Activated B cell treated with CpG ODN at 0.5 μM for 24 hours (primary cell): Measurements from ENCODE around the gene CEACAM3. TPM values are rescaled to one million over a fixed set of nuclear protein-coding genes. Genes with fewer than 3 reads are reported as not detected.

Experiments
- ATAC-seq: fragments of 200-7000 bp; cut with Tn5 transposase; one replicate; pipeline ENCODE4 v1.10.0; 2021; ENCODE audit warnings: low read depth, mild to moderate bottlenecking, moderate library complexity
- CTCF ChIA-PET: fragments of 350-600 bp; sonication (Branson Sonifier 250); formaldehyde crosslinking; loops from one replicate; lab custom pipeline; 2021; ENCODE audit warnings: antibody characterized with exemption; lab: Charles Lee
- POLR2A ChIA-PET: fragments of 350-600 bp; sonication (Branson Sonifier 250); formaldehyde crosslinking; loops from one replicate; lab custom pipeline; 2021; ENCODE audit warnings: antibody characterized with exemption; lab: Charles Lee
- DNase-seq: peaks from one replicate; pipeline ENCODE4 v3.0.0; 2022
- H3K27ac Mint-ChIP-seq: one replicate; pipeline ENCODE4 v1.8.0; 2020; ENCODE audit warnings: mixed read lengths
- H3K27me3 Mint-ChIP-seq: one replicate; pipeline ENCODE4 v1.8.0; 2021; ENCODE audit warnings: mixed read lengths
- H3K36me3 Mint-ChIP-seq: one replicate; pipeline ENCODE4 v1.8.0; 2021; ENCODE audit warnings: low read depth, mixed read lengths
- H3K4me1 Mint-ChIP-seq: one replicate; pipeline ENCODE4 v1.8.0; 2021; ENCODE audit warnings: mixed read lengths
- H3K4me3 Mint-ChIP-seq: one replicate; pipeline ENCODE4 v1.8.0; 2020; ENCODE audit warnings: mild to moderate bottlenecking, mixed read lengths
- H3K9me3 Mint-ChIP-seq: one replicate; pipeline ENCODE4 v1.8.0; 2020; ENCODE audit warnings: mixed read lengths
- intact Hi-C: fragments of 100-400 bp; cut with micrococcal nuclease; formaldehyde crosslinking; loops from one replicate; pipeline ENCODE4 v1.15.1; 2024
- total RNA-seq: library from RNA; stranded (reverse); gene quantifications from 2 replicates; pipeline ENCODE4 v1.2.3, GENCODE V29; 2022
- TF ChIP-seq, protein P1 (sequence below): fragments of 200-600 bp; IDR thresholded peaks from one replicate; pipeline ENCODE4 v1.8.0; 2022; ENCODE audit warnings: antibody characterized with exemption, mild to moderate bottlenecking

CEACAM3 gene
- total RNA-seq, 1 donor from 2014 or later: not detected

GRCh38 chr19:41807176-41807575, 10.8 kb downstream of the CEACAM3 start:
- intact Hi-C loops: no loop called here
- Mint-ChIP-seq H3K4me3 (no peak overlapping the region), H3K4me1 (peaks cover 42% of the 10 kb centered on the region), H3K27ac (no peak overlapping the region), H3K9me3 (no peaks in the 10 kb centered on the region), H3K36me3 (no peaks in the 10 kb centered on the region), H3K27me3 (no peaks in the 10 kb centered on the region)
- no peak for ATAC-seq
- DNase-seq: no peak
- POLR2A ChIA-PET: no interaction called here
- CTCF ChIA-PET: no interaction called here
- TF ChIP-seq, protein P1, sequence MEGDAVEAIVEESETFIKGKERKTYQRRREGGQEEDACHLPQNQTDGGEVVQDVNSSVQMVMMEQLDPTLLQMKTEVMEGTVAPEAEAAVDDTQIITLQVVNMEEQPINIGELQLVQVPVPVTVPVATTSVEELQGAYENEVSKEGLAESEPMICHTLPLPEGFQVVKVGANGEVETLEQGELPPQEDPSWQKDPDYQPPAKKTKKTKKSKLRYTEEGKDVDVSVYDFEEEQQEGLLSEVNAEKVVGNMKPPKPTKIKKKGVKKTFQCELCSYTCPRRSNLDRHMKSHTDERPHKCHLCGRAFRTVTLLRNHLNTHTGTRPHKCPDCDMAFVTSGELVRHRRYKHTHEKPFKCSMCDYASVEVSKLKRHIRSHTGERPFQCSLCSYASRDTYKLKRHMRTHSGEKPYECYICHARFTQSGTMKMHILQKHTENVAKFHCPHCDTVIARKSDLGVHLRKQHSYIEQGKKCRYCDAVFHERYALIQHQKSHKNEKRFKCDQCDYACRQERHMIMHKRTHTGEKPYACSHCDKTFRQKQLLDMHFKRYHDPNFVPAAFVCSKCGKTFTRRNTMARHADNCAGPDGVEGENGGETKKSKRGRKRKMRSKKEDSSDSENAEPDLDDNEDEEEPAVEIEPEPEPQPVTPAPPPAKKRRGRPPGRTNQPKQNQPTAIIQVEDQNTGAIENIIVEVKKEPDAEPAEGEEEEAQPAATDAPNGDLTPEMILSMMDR: no peak

- intact Hi-C loops: no loop called here
- Mint-ChIP-seq H3K27me3 (no peaks in the 10 kb centered on the region), H3K9me3 (no peaks in the 10 kb centered on the region), H3K36me3 (no peaks in the 10 kb centered on the region), H3K4me3 (no peak overlapping the region), H3K4me1 (peaks cover 27% of the 10 kb centered on the region), H3K27ac (no peak overlapping the region)
- ChIA-PET POLR2A (no interaction called here), CTCF (no interaction called here)
- TF ChIP-seq, protein P1: no peak
- DNase-seq (no peak), ATAC-seq (no peak)
Measured at GRCh38 chr19:41808663-41809566, 12.5 kb downstream of the CEACAM3 start.

DNA sequence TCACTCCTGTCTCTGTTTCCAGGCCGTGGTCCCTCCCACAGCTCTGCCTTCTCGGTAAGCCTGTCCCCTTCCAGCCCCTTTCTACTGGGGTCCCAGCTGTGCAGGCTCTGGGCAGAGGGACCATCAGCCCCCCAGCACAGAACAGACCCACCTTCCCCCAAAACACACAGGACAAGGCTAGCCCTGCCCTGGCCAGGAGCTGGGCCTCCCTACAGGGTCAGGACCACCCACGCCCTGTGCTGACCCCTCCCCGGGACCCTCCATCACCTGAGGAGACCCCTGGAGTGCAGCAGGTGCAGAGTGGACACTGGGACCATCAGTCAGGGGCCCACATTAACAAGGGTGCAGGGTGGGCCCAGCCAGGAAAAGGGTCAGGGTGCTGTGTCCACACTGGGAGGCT, 13.9 kb downstream of the CEACAM3 start:
- CTCF ChIA-PET: interaction anchor here (1.5 to 2.3 kb wide), 2 partner anchors 16 to 17 kb away, joined by 6 to 7 read pairs; no protein-coding TSS in a partner anchor

GRCh38 chr19:41811036-41811435, 14.6 kb downstream of the CEACAM3 start:
- ATAC-seq (no peak), DNase-seq (no peak)
- intact Hi-C loops: loop anchor here (2.0 kb wide), 1 partner anchor 14 kb away; the partner anchor contains the start of gene CEACAM3
- Mint-ChIP-seq H3K27ac (no peak overlapping the region), H3K4me1 (peaks cover 8% of the 10 kb centered on the region), H3K4me3 (no peak overlapping the region), H3K9me3 (no peaks in the 10 kb centered on the region), H3K36me3 (no peaks in the 10 kb centered on the region), H3K27me3 (no peaks in the 10 kb centered on the region)
- CTCF ChIA-PET: interaction anchor here (1.5 to 2.3 kb wide), 3 partner anchors 10 to 18 kb away, joined by 6 to 7 read pairs (median 6); no protein-coding TSS in a partner anchor
- TF ChIP-seq, protein P1: no peak
- POLR2A ChIA-PET: interaction anchor here (0.9 kb wide), 1 partner anchor 16 kb away, joined by 3 read pairs; no protein-coding TSS in a partner anchor

More for the DNA sequence above, 13.9 kb downstream of the CEACAM3 start:
- no peak for ATAC-seq
- no peaks in the 10 kb centered on the region for H3K27me3 Mint-ChIP-seq
- H3K4me1 Mint-ChIP-seq: peaks cover 16% of the 10 kb centered on the region
- no peaks in the 10 kb centered on the region for H3K9me3 Mint-ChIP-seq
- H3K36me3 Mint-ChIP-seq: no peaks in the 10 kb centered on the region
- intact Hi-C loops: loop anchor here (2.0 kb wide), 1 partner anchor 14 kb away; the partner anchor contains the start of gene CEACAM3
- POLR2A ChIA-PET: interaction anchor here (0.9 kb wide), 1 partner anchor 15 kb away, joined by 3 read pairs; no protein-coding TSS in a partner anchor
- no peak overlapping the region for H3K27ac Mint-ChIP-seq
- no peak for DNase-seq
- no peak overlapping the region for H3K4me3 Mint-ChIP-seq
- TF ChIP-seq, protein P1: no peak

DNA sequence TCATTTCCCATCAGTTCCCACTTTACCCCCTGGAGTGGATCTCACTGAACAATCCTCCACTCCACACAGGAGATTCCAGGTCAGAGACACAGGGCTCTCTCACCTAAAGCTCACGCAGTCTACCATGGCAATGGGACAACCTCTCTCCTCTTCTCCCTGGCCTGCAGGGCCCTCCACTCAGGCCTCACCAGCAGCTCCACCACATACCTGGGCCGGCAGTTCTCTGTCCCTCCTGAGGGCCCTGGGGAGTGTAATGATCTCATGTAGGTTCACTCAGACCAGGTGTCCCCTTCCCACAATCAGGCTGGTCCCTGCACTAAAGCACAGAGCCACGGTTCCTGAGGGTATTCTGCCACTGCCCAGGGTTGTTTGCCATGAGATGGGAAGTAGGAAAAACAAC, 15.6 kb downstream of the CEACAM3 start:
- intact Hi-C loops: loop anchor here (2.0 kb wide), 1 partner anchor 15 kb away; the partner anchor contains the start of gene CEACAM3
- no peaks in the 10 kb centered on the region for H3K36me3 Mint-ChIP-seq
- H3K4me3 Mint-ChIP-seq: no peak overlapping the region
- peaks cover 8% of the 10 kb centered on the region for H3K4me1 Mint-ChIP-seq
- TF ChIP-seq, protein P1: no peak
- H3K9me3 Mint-ChIP-seq: no peaks in the 10 kb centered on the region
- DNase-seq: no peak
- H3K27me3 Mint-ChIP-seq: no peaks in the 10 kb centered on the region
- H3K27ac Mint-ChIP-seq: no peak overlapping the region
- no peak for ATAC-seq
- ChIA-PET CTCF (interaction anchor here (1.1 to 2.3 kb wide), 3 partner anchors 9 to 19 kb away, joined by 4 to 6 read pairs (median 6); no protein-coding TSS in a partner anchor), POLR2A (interaction anchor here (1.1 kb wide), 1 partner anchor 10 kb away, joined by 3 read pairs; no protein-coding TSS in a partner anchor)
